Naive thymus-derived CD4-positive, alpha-beta T cell (primary cell): ENCODE results near the gene TNNI3. TPM values are rescaled to one million over a fixed set of nuclear protein-coding genes. Genes with fewer than 3 reads are reported as not detected.
A peak's percentile ranks its signal among the peaks of the same experiment; 100 is the strongest.

ENCODE experiments used
- ATAC-seq: fragments of 150-1000 bp; cut with Tn5 transposase; 2 replicates; pipeline ENCODE4 v1.10.0; 2021; ENCODE audit warnings: mild to moderate bottlenecking, moderate library complexity
- CTCF ChIA-PET: fragments of 350-600 bp; sonication (Branson Sonifier 250); formaldehyde crosslinking; loops from one replicate; lab custom pipeline; 2021; ENCODE audit warnings: antibody characterized with exemption; lab: Charles Lee
- POLR2A ChIA-PET: fragments of 350-600 bp; sonication (Branson Sonifier 250); formaldehyde crosslinking; loops from one replicate; lab custom pipeline; 2021; ENCODE audit warnings: antibody characterized with exemption, inconsistent platforms; lab: Charles Lee
- DNase-seq, 9 donors: peaks; one replicate each; pipeline versions ENCODE4 v3.0.0 to v3.0.0-alpha.2; 2020 to 2022; ENCODE audit warnings: mixed read lengths in 1 of 9
- H3K27ac ChIP-seq: one replicate; pipeline ENCODE4 v1.7.0; 2013; ENCODE audit warnings: mild to moderate bottlenecking, low read depth, low read length, moderate library complexity
- H3K27me3 ChIP-seq, 2 donors: one replicate each; pipeline ENCODE4 v1.7.0; 2013; ENCODE audit warnings: low read length in 2 of 2, mild to moderate bottlenecking in 2 of 2, moderate library complexity in 2 of 2; ENCODE audit not compliant: control insufficient read depth in 2 of 2, insufficient read depth in 2 of 2
- H3K36me3 ChIP-seq, 3 experiments: 1 replicate in 2 of 3; 2 replicates in 1 of 3; pipeline ENCODE4 v1.7.0; 2013; ENCODE audit warnings: low read length in 3 of 3, mild to moderate bottlenecking in 3 of 3, moderate library complexity in 1 of 3; ENCODE audit not compliant: insufficient read depth in 3 of 3, control insufficient read depth in 2 of 3
- H3K4me1 ChIP-seq, 2 donors: one replicate each; pipeline ENCODE4 v1.7.0; 2013; ENCODE audit warnings: low read length in 2 of 2, mild to moderate bottlenecking in 2 of 2, moderate library complexity in 1 of 2; ENCODE audit not compliant: control insufficient read depth in 2 of 2, insufficient read depth in 2 of 2
- H3K4me3 ChIP-seq: 2 replicates; pipeline ENCODE4 v1.7.0; 2013; ENCODE audit warnings: mild to moderate bottlenecking, low read length
- H3K9me3 ChIP-seq, 3 experiments: 1 replicate in 2 of 3; 2 replicates in 1 of 3; pipeline ENCODE4 v1.7.0; 2013; ENCODE audit warnings: low read length in 3 of 3; ENCODE audit not compliant: control insufficient read depth in 2 of 3
- H3K27ac Mint-ChIP-seq, 9 donors: one replicate each; pipeline ENCODE4 v1.8.0; 2020 to 2022; ENCODE audit warnings: mixed read lengths in 9 of 9, mild to moderate bottlenecking in 8 of 9, moderate library complexity in 5 of 9, inconsistent platforms in 2 of 9
- H3K27me3 Mint-ChIP-seq, 5 donors: one replicate each; pipeline ENCODE4 v1.8.0; 2021 to 2022; ENCODE audit warnings: mixed read lengths in 5 of 5, mild to moderate bottlenecking in 1 of 5
- H3K36me3 Mint-ChIP-seq, 5 donors: one replicate each; pipeline ENCODE4 v1.8.0; 2020 to 2022; ENCODE audit warnings: mixed read lengths in 5 of 5, mild to moderate bottlenecking in 3 of 5, inconsistent platforms in 1 of 5
- H3K4me1 Mint-ChIP-seq, 7 donors: one replicate each; pipeline ENCODE4 v1.8.0; 2020 to 2022; ENCODE audit warnings: mixed read lengths in 7 of 7, mild to moderate bottlenecking in 3 of 7, inconsistent platforms in 1 of 7
- H3K4me3 Mint-ChIP-seq, 10 donors: one replicate each; pipeline ENCODE4 v1.8.0; 2020 to 2022; ENCODE audit warnings: mild to moderate bottlenecking in 10 of 10, mixed read lengths in 10 of 10, moderate library complexity in 6 of 10, inconsistent platforms in 2 of 10
- H3K9me3 Mint-ChIP-seq, 11 donors: one replicate each; pipeline ENCODE4 v1.8.0; 2020 to 2022; ENCODE audit warnings: mixed read lengths in 11 of 11, mild to moderate bottlenecking in 4 of 11, inconsistent platforms in 1 of 11, moderate library complexity in 1 of 11
- intact Hi-C, 2 donors: fragments of 100-400 bp; cut with micrococcal nuclease; formaldehyde crosslinking; loops; one replicate each; pipeline ENCODE4 v1.15.1; 2023
- polyA plus RNA-seq, 2 donors: library from polyadenylated mRNA; unstranded; fragments of 300-500 nt; fragmentation: Illumina TruSeq; gene quantifications; one replicate each; pipeline ENCODE4 v1.2.3, GENCODE V29; 2021
- total RNA-seq, 6 experiments: library from RNA in 5 of 6; stranded (reverse) in 5 of 6; gene quantifications; 1 replicate in 5 of 6; 2 replicates in 1 of 6; pipeline ENCODE4 v1.2.3 and lab custom pipeline; 2021 to 2026

TNNI3 gene
- total and polyA plus RNA-seq, 7 experiments from 2014 or later, result not detected

DNA sequence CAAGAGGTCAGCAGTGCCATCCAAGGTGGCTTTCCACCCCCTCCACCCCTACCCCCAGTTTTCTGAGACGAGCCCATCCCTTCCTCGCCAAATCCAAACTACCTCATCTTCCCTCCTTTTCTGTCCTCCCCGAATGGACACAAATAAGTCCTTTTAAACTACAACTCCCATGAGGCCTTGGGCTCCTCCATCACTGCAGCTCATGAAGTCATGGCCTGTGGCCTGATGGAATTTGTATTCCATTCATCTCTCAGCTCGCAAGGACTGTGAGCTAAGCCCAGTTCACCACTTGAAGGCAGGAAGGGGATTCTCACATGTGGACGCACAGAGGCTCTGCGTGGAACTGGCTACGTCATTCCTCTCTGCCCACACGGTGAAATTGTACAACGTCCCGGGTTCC, 39.3 kb upstream of the TNNI3 start:
- no peak overlapping the region for H3K4me3 Mint-ChIP-seq
- ATAC-seq (no peak), DNase-seq (no peak)
- no peak overlapping the region for H3K4me3 ChIP-seq
- no peaks in the 10 kb centered on the region for H3K27me3 ChIP-seq
- peaks cover 0 to 4% (median 0%) of the 10 kb centered on the region in 7 donors for H3K4me1 Mint-ChIP-seq
- ChIA-PET CTCF (no interaction called here), POLR2A (no interaction called here)
- no peaks in the 10 kb centered on the region for H3K9me3 ChIP-seq
- peak overlapping the region in 1 of 9 donors; percentile 41 for H3K27ac Mint-ChIP-seq
- peaks cover 0 to 1% (median 0%) of the 10 kb centered on the region in 5 donors for H3K36me3 Mint-ChIP-seq
- intact Hi-C loops, result no loop called here
- no peaks in the 10 kb centered on the region for H3K4me1 ChIP-seq
- no peaks in the 10 kb centered on the region for H3K36me3 ChIP-seq
- no peaks in the 10 kb centered on the region for H3K9me3 Mint-ChIP-seq
- H3K27me3 Mint-ChIP-seq, result peaks cover 6 to 36% (median 19%) of the 10 kb centered on the region in 5 donors
- H3K27ac ChIP-seq, result no peak overlapping the region

DNA sequence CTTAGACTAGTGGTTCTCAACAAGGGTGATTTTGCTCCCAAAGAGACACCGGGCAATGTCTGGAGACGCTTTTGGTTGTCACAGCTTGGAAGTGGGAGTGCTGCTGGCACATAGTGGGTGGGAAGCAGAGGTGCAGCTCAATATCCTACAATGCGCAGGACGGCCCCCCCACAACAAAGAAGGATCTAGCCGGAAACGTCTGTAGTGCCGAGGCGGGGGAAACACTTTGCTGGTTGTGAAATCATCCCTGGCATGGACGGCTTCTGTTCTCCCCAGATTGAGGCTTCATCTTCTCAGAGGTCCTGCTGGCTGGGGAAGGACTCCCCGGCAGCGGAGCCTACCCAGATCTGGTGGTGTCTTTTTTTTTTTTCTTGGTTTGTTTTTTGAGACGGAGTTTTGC, 35.9 kb upstream of the TNNI3 start:
- H3K4me1 Mint-ChIP-seq, result peaks cover 0 to 12% (median 4%) of the 10 kb centered on the region in 7 donors
- Histone ChIP-seq H3K4me3 (no peak overlapping the region), H3K4me1 (no peaks in the 10 kb centered on the region), H3K27ac (no peak overlapping the region), H3K36me3 (no peaks in the 10 kb centered on the region), H3K27me3 (no peaks in the 10 kb centered on the region), H3K9me3 (no peaks in the 10 kb centered on the region)
- H3K27ac Mint-ChIP-seq, result no peak overlapping the region
- H3K36me3 Mint-ChIP-seq, result no peaks in the 10 kb centered on the region
- intact Hi-C loops, result no loop called here
- ChIA-PET POLR2A (no interaction called here), CTCF (no interaction called here)
- peaks cover 0 to 1% (median 0%) of the 10 kb centered on the region in 11 donors for H3K9me3 Mint-ChIP-seq
- peaks cover 0 to 30% (median 4%) of the 10 kb centered on the region in 5 donors for H3K27me3 Mint-ChIP-seq
- DNase-seq (no peak), ATAC-seq (no peak)
- H3K4me3 Mint-ChIP-seq, result no peak overlapping the region

GRCh38 chr19:55189403-55189835, 31.9 kb upstream of the TNNI3 start:
- H3K9me3 Mint-ChIP-seq, result peaks cover 0 to 2% (median 0%) of the 10 kb centered on the region in 11 donors
- H3K27me3 Mint-ChIP-seq, result peaks cover 4 to 43% (median 7%) of the 10 kb centered on the region in 5 donors
- H3K4me1 Mint-ChIP-seq, result peaks cover 0 to 18% (median 5%) of the 10 kb centered on the region in 7 donors
- H3K9me3 ChIP-seq, result no peaks in the 10 kb centered on the region
- DNase-seq (no peak), ATAC-seq (no peak)
- H3K27ac ChIP-seq, result no peak overlapping the region
- H3K36me3 ChIP-seq, result no peaks in the 10 kb centered on the region
- H3K4me3 ChIP-seq, result no peak overlapping the region
- intact Hi-C loops, result no loop called here
- H3K4me3 Mint-ChIP-seq, result peak overlapping the region in 2 of 10 donors; percentile 68 to 81
- ChIA-PET CTCF (no interaction called here), POLR2A (interaction anchor here (0.7 kb wide), 1 partner anchor 27 kb away, joined by 4 read pairs; no protein-coding TSS in a partner anchor)
- no peaks in the 10 kb centered on the region for H3K27me3 ChIP-seq
- H3K27ac Mint-ChIP-seq, result peak overlapping the region in 1 of 9 donors; percentile 79
- H3K4me1 ChIP-seq, result no peaks in the 10 kb centered on the region
- no peaks in the 10 kb centered on the region for H3K36me3 Mint-ChIP-seq

DNA sequence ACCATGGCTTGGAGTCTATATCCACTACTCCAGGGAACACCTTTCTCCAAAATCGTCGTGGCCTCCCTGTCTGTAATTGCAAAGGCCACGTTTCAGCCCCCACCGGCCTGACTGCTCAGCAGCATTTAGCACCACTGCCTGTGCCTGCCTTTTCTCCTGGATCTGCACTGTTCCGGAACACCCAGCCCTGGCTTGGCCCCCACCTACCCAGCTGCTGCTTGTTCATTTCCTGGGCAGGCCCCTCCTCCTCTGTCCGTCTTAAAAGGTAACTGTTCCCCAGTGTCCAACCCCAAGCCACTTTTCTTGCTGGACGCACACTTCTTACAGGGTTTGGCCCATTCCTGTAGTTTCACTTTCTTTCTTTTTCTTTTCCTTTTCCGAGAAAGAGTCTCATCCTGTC, 31.1 kb upstream of the TNNI3 start:
- DNase-seq (no peak), ATAC-seq (no peak)
- H3K36me3 ChIP-seq, result no peaks in the 10 kb centered on the region
- intact Hi-C loops, result no loop called here
- no peaks in the 10 kb centered on the region for H3K27me3 ChIP-seq
- Mint-ChIP-seq H3K36me3 (no peaks in the 10 kb centered on the region), H3K27me3 (peaks cover 4 to 46% (median 11%) of the 10 kb centered on the region in 5 donors), H3K27ac (peak overlapping the region in 3 of 9 donors; percentile 32 to 79 (median 55)), H3K9me3 (peaks cover 0 to 2% (median 0%) of the 10 kb centered on the region in 11 donors), H3K4me3 (peak overlapping the region in 5 of 10 donors; percentile 9 to 81 (median 46)), H3K4me1 (peaks cover 0 to 18% (median 5%) of the 10 kb centered on the region in 7 donors)
- H3K4me1 ChIP-seq, result no peaks in the 10 kb centered on the region
- ChIA-PET CTCF (no interaction called here), POLR2A (no interaction called here)
- H3K27ac ChIP-seq, result no peak overlapping the region
- H3K4me3 ChIP-seq, result no peak overlapping the region
- H3K9me3 ChIP-seq, result no peaks in the 10 kb centered on the region

- no peaks in the 10 kb centered on the region for H3K4me1 ChIP-seq
- CTCF ChIA-PET, result no interaction called here
- H3K9me3 Mint-ChIP-seq, result peaks cover 0 to 2% (median 0%) of the 10 kb centered on the region in 11 donors
- H3K9me3 ChIP-seq, result no peaks in the 10 kb centered on the region
- ATAC-seq (no peak), DNase-seq (no peak)
- H3K4me1 Mint-ChIP-seq, result peaks cover 0 to 18% (median 6%) of the 10 kb centered on the region in 7 donors
- no peak overlapping the region for H3K4me3 Mint-ChIP-seq
- no peak overlapping the region for H3K27ac ChIP-seq
- POLR2A ChIA-PET, result no interaction called here
- intact Hi-C loops, result no loop called here
- H3K27ac Mint-ChIP-seq, result no peak overlapping the region
- H3K4me3 ChIP-seq, result no peak overlapping the region
- H3K36me3 ChIP-seq, result no peaks in the 10 kb centered on the region
- peaks cover under 1 to 8% of the 10 kb centered on the region in 2 donors for H3K27me3 ChIP-seq
- H3K36me3 Mint-ChIP-seq, result no peaks in the 10 kb centered on the region
- peaks cover 12 to 44% (median 27%) of the 10 kb centered on the region in 5 donors for H3K27me3 Mint-ChIP-seq
Observed at GRCh38 chr19:55186080-55186479, 28.5 kb upstream of the TNNI3 start.

GRCh38 chr19:55181740-55182139, 24.2 kb upstream of the TNNI3 start:
- DNase-seq (no peak), ATAC-seq (no peak)
- peaks cover 9 to 27% (median 24%) of the 10 kb centered on the region in 7 donors for H3K4me1 Mint-ChIP-seq
- ChIA-PET POLR2A (no interaction called here), CTCF (no interaction called here)
- no peak overlapping the region for H3K4me3 ChIP-seq
- intact Hi-C loops, result no loop called here
- H3K27me3 Mint-ChIP-seq, result peaks cover 50 to 74% (median 52%) of the 10 kb centered on the region in 5 donors
- peaks cover 11 to 22% of the 10 kb centered on the region in 2 donors for H3K4me1 ChIP-seq
- H3K4me3 Mint-ChIP-seq, result peak overlapping the region in 2 of 10 donors; percentile 5 to 50
- H3K9me3 ChIP-seq, result no peaks in the 10 kb centered on the region
- no peak overlapping the region for H3K27ac Mint-ChIP-seq
- no peaks in the 10 kb centered on the region for H3K36me3 ChIP-seq
- H3K27ac ChIP-seq, result no peak overlapping the region
- H3K9me3 Mint-ChIP-seq, result peaks cover 0 to 6% (median 0%) of the 10 kb centered on the region in 11 donors
- peaks cover 13 to 27% of the 10 kb centered on the region in 2 donors for H3K27me3 ChIP-seq
- H3K36me3 Mint-ChIP-seq, result peaks cover 0 to 4% (median 0%) of the 10 kb centered on the region in 5 donors
